IPS DF 6.9 (cell line): Measurements from ENCODE around the gene EPB42.
A peak's percentile ranks its signal among the peaks of the same experiment; 100 is the strongest.
"Not testable (repeated sequence)": the region's sequence is repeated elsewhere in the genome, so short reads cannot be mapped to it uniquely, and the experiment has no call there.

ENCODE experiments used
- DNase-seq: peaks from one replicate; pipeline ENCODE4 v3.0.0-alpha.2; 2013; ENCODE audit warnings: low read depth, low spot score
- H3K27ac ChIP-seq: one replicate; pipeline ENCODE4 v1.5.1; 2013; ENCODE audit warnings: low read length, control low read depth
- H3K27me3 ChIP-seq: 2 replicates; pipeline ENCODE4 v1.6.1; 2013; ENCODE audit warnings: mild to moderate bottlenecking, low read length; ENCODE audit not compliant: control insufficient read depth, insufficient read depth
- H3K36me3 ChIP-seq: 2 replicates; pipeline ENCODE4 v1.6.1; 2013; ENCODE audit warnings: low read length; ENCODE audit not compliant: control insufficient read depth, insufficient read depth
- H3K4me1 ChIP-seq: 2 replicates; pipeline ENCODE4 v1.6.1; 2013; ENCODE audit warnings: low read length; ENCODE audit not compliant: control insufficient read depth, insufficient read depth
- H3K4me3 ChIP-seq: 2 replicates; pipeline ENCODE4 v1.5.1; 2013; ENCODE audit warnings: mild to moderate bottlenecking, low read length
- H3K9me3 ChIP-seq: 2 replicates; pipeline ENCODE4 v1.6.1; 2013; ENCODE audit warnings: low read length, inconsistent platforms; ENCODE audit not compliant: control insufficient read depth, insufficient read depth
- WGBS: extraction: QIAGEN DNeasy Blood & Tissue Kit; methylation state at CpG from one replicate; pipeline ENCODE4 v1.1.7; 2013; ENCODE audit warnings: mixed read lengths, missing lambda C conversion rate; ENCODE audit not compliant: insufficient read length, insufficient coverage; 5-methylcytosine and 5-hydroxymethylcytosine counted together

EPB42 gene

GRCh38 chr15:43186003-43186353 is 34.8 kb downstream of the EPB42 start:
- H3K27ac ChIP-seq = no peak overlapping the region
- no peaks in the 10 kb centered on the region for H3K4me1 ChIP-seq
- H3K9me3 ChIP-seq = no peaks in the 10 kb centered on the region
- no peaks in the 10 kb centered on the region; the same call in 1 of the 2 replicates for H3K36me3 ChIP-seq
- H3K27me3 ChIP-seq = no peaks in the 10 kb centered on the region
- peak overlapping the region; percentile 90; the same call in 1 of the 2 replicates for H3K4me3 ChIP-seq
- WGBS = no CpG with 5 or more reads among the region's 13 CpGs
- DNase-seq = no peak

- Histone ChIP-seq H3K9me3 (no peaks in the 10 kb centered on the region), H3K27ac (no peak within 1 kb of the TSS), H3K36me3 (no peaks in the 10 kb centered on the region; the same call in 1 of the 2 replicates), H3K27me3 (no peaks in the 10 kb centered on the region), H3K4me3 (peak within 1 kb of the TSS; percentile 90), H3K4me1 (no peaks in the 10 kb centered on the region)
- peak; percentile 75 for DNase-seq
- no CpG with 5 or more reads among the region's 69 CpGs for WGBS
Observed at GRCh38 chr15:43185157-43186002, 35.4 kb downstream of the EPB42 start, which contains the start of gene CCNDBP1. Gene CCNDBP1 (plus strand): TSS chr15:43185403. CDS start chr15:43185499, 96 bp downstream.

GRCh38 chr15:43184407-43185124 is 36.3 kb downstream of the EPB42 start:
- DNase-seq = no peak
- Histone ChIP-seq H3K4me3 (no peak overlapping the region; the same call in 1 of the 2 replicates), H3K4me1 (no peaks in the 10 kb centered on the region), H3K27ac (no peak overlapping the region), H3K27me3 (no peaks in the 10 kb centered on the region), H3K9me3 (no peaks in the 10 kb centered on the region), H3K36me3 (no peaks in the 10 kb centered on the region)
- no CpG with 5 or more reads among the region's 9 CpGs for WGBS

- Histone ChIP-seq H3K36me3 (no peaks in the 10 kb centered on the region), H3K4me3 (no peak overlapping the region), H3K27me3 (no peaks in the 10 kb centered on the region), H3K9me3 (no peaks in the 10 kb centered on the region), H3K4me1 (no peaks in the 10 kb centered on the region), H3K27ac (no peak overlapping the region)
- WGBS = no CpG with 5 or more reads among the region's 3 CpGs
- no peak for DNase-seq
Observed at GRCh38 chr15:43183270-43183669, 37.5 kb downstream of the EPB42 start.

- not testable (repeated sequence) for H3K27ac ChIP-seq, DNase-seq, H3K4me1 ChIP-seq, H3K4me3 ChIP-seq, H3K9me3 ChIP-seq, H3K27me3 ChIP-seq, H3K36me3 ChIP-seq
- WGBS = no CpG with 5 or more reads among the region's 2 CpGs
Observed at GRCh38 chr15:43177147-43177546, 43.7 kb downstream of the EPB42 start.

- DNase-seq = not testable (repeated sequence)
- no CpG with 5 or more reads among the region's 25 CpGs for WGBS
Observed at GRCh38 chr15:43175656-43176309, 45.0 kb downstream of the EPB42 start.

GRCh38 chr15:43169888-43170287 is 50.9 kb downstream of the EPB42 start:
- no CpG with 5 or more reads among the region's 4 CpGs for WGBS
- no peak for DNase-seq
- no peak overlapping the region for H3K4me3 ChIP-seq
- no peaks in the 10 kb centered on the region for H3K27me3 ChIP-seq
- no peaks in the 10 kb centered on the region for H3K4me1 ChIP-seq
- H3K9me3 ChIP-seq = no peaks in the 10 kb centered on the region; the same call in 1 of the 2 replicates
- H3K36me3 ChIP-seq = no peaks in the 10 kb centered on the region
- H3K27ac ChIP-seq = no peak overlapping the region

More at GRCh38 chr15:43175656-43176309, 45.0 kb downstream of the EPB42 start:
- H3K36me3 ChIP-seq, H3K4me3 ChIP-seq, H3K4me1 ChIP-seq, H3K9me3 ChIP-seq, H3K27ac ChIP-seq, H3K27me3 ChIP-seq: not testable (repeated sequence)

- no CpG with 5 or more reads among the region's 2 CpGs for WGBS
- Histone ChIP-seq H3K4me1 (no peaks in the 10 kb centered on the region), H3K9me3 (no peaks in the 10 kb centered on the region), H3K36me3 (no peaks in the 10 kb centered on the region), H3K27me3 (no peaks in the 10 kb centered on the region), H3K4me3 (no peak overlapping the region), H3K27ac (no peak overlapping the region)
- DNase-seq = no peak
Observed at GRCh38 chr15:43168192-43169107, 52.4 kb downstream of the EPB42 start.

- H3K9me3 ChIP-seq, H3K27me3 ChIP-seq, H3K4me1 ChIP-seq, H3K27ac ChIP-seq, DNase-seq, H3K36me3 ChIP-seq, H3K4me3 ChIP-seq: not testable (repeated sequence)
- no CpG with 5 or more reads among the region's 28 CpGs for WGBS
Observed at GRCh38 chr15:43167261-43167660, 53.6 kb downstream of the EPB42 start.
